GM12878 (cell line): ENCODE results near the gene MND1. TPM values are rescaled to one million over a fixed set of nuclear protein-coding genes. Genes with fewer than 3 reads are reported as not detected.

ENCODE experiments used
- ATAC-seq: fragments of 200-7000 bp; cut with Tn5 transposase; 3 replicates; pipeline ENCODE4 v1.9.1; 2020; ENCODE audit warnings: mild to moderate bottlenecking, moderate library complexity
- BruUV-seq: library from RNA; stranded (reverse); fragments of 400-500 nt; replicated peaks from 2 replicates; lab custom pipeline; 2021; lab: Mats Ljungman, UMichigan
- CTCF ChIA-PET: fragments of 300-600 bp; sonication (Branson Sonifier 250); formaldehyde crosslinking; extraction: SDS; loops from one replicate; lab custom pipeline; 2021; ENCODE audit warnings: inconsistent platforms; lab: Yijun Ruan, JAX
- POLR2A ChIA-PET: fragments of 350-600 bp; formaldehyde crosslinking; extraction: SDS; loops from one replicate; lab custom pipeline; 2021; ENCODE audit warnings: inconsistent platforms; lab: Charles Lee
- RAD21 ChIA-PET: fragments of 300-600 bp; sonication (Branson Sonifier 250); formaldehyde crosslinking; loops from one replicate; lab custom pipeline; 2023; ENCODE audit warnings: antibody characterized with exemption; ENCODE audit not compliant: unreplicated experiment; lab: Charles Lee
- SMC1A ChIA-PET: fragments of 300-600 bp; sonication (Branson Sonifier 250); formaldehyde crosslinking; loops from one replicate; lab custom pipeline; 2023; ENCODE audit not compliant: unreplicated experiment, uncharacterized antibody; lab: Charles Lee
- DNase-seq: peaks from one replicate; pipeline ENCODE4 v3.0.0-alpha.2; 2011; ENCODE audit warnings: low read depth, low spot score
- FAIRE-seq: peaks from 3 replicates; lab custom pipeline; 2011; peaks lifted over from hg19 to GRCh38; lab: Jason Lieb, UNC
- H2AFZ ChIP-seq: 2 replicates; pipeline ENCODE4 v1.6.0; 2011; ENCODE audit warnings: low read depth, low read length, control low read depth; ENCODE audit not compliant: control insufficient read depth
- H3K27ac ChIP-seq: 2 replicates; pipeline ENCODE4 v1.5.1; 2011; ENCODE audit warnings: control low read depth; ENCODE audit not compliant: control insufficient read depth, insufficient read depth
- H3K27me3 ChIP-seq, 2 experiments: replicated peaks in 1 of 2; 2 replicates each; pipeline versions ENCODE4 v1.6.0 to v1.6.1; 2011; ENCODE audit warnings: low read length in 1 of 2; ENCODE audit not compliant: control insufficient read depth in 2 of 2, insufficient read depth in 2 of 2
- H3K36me3 ChIP-seq, 2 experiments: 2 replicates each; pipeline ENCODE4 v1.5.1; 2011; ENCODE audit warnings: low read length in 1 of 2; ENCODE audit not compliant: control insufficient read depth in 2 of 2, insufficient read depth in 2 of 2
- H3K4me1 ChIP-seq: 2 replicates; pipeline ENCODE4 v1.6.1; 2011; ENCODE audit warnings: mild to moderate bottlenecking, low read length, moderate library complexity, mixed read lengths; ENCODE audit not compliant: control insufficient read depth, insufficient read depth
- H3K4me2 ChIP-seq: 2 replicates; pipeline ENCODE4 v1.6.0; 2011; ENCODE audit warnings: control low read depth; ENCODE audit not compliant: control insufficient read depth, insufficient read depth
- H3K4me3 ChIP-seq: fragments of 200-600 bp; sonication (generic); 2 replicates; pipeline ENCODE4 v1.5.1; 2016
- H3K79me2 ChIP-seq: 2 replicates; pipeline ENCODE4 v1.6.0; 2011; ENCODE audit warnings: low read length; ENCODE audit not compliant: control insufficient read depth, insufficient read depth
- H3K9ac ChIP-seq: 2 replicates; pipeline ENCODE4 v1.8.0; 2011; ENCODE audit warnings: low read length, control low read depth, mixed read lengths; ENCODE audit not compliant: control insufficient read depth, insufficient read depth
- H3K9me3 ChIP-seq: replicated peaks from 3 replicates; pipeline ENCODE4 v1.5.1; 2011; ENCODE audit warnings: mild to moderate bottlenecking, low read length; ENCODE audit not compliant: control insufficient read depth, insufficient read depth
- H4K20me1 ChIP-seq: 2 replicates; pipeline ENCODE4 v1.6.0; 2011; ENCODE audit not compliant: control insufficient read depth, insufficient read depth
- FOXM1 ChIP-seq: IDR thresholded peaks from 2 replicates; pipeline ENCODE4 v1.6.1; 2012; ENCODE audit warnings: low read depth, mild to moderate bottlenecking, inconsistent platforms, low read length, moderate library complexity
- SIX5 ChIP-seq: IDR thresholded peaks from 2 replicates; pipeline ENCODE4 v1.6.1; 2011; ENCODE audit warnings: mild to moderate bottlenecking, low read depth, low read length, moderate library complexity; ENCODE audit not compliant: severe bottlenecking
- SMAD1 ChIP-seq: fragments of 450-650 bp; IDR thresholded peaks from 2 replicates; pipeline ENCODE4 v1.6.1; 2018; ENCODE audit warnings: mild to moderate bottlenecking, low read depth; ENCODE audit not compliant: partially characterized antibody
- TAF1 ChIP-seq: IDR thresholded peaks from 2 replicates; pipeline ENCODE4 v1.6.1; 2011; ENCODE audit warnings: mild to moderate bottlenecking, low read depth, low read length, borderline replicate concordance
- WGBS: methylation state at CpG from one replicate; pipeline ENCODE4 v1.1.6; 2016; ENCODE audit warnings: low lambda C conversion rate; ENCODE audit not compliant: insufficient replicate concordance, insufficient coverage; ENCODE audit errors: missing lambda C conversion rate; 5-methylcytosine and 5-hydroxymethylcytosine counted together
- in situ Hi-C: fragments of 300-500 bp; cut with MboI; formaldehyde crosslinking; loops from 9 replicates; pipeline ENCODE4 v1.14.3; 2018; ENCODE audit warnings: mixed read lengths
- intact Hi-C: fragments of 100-400 bp; cut with micrococcal nuclease; formaldehyde crosslinking; loops from one replicate; pipeline ENCODE4 v1.14.2; 2022; ENCODE audit not compliant: unreplicated experiment
- polyA plus RNA-seq, 11 experiments: library from polyadenylated mRNA; depleted of rRNA in 4 of 11; unstranded in 6 of 11; stranded (reverse) in 5 of 11; fragments of >200 nt; fragmentation: Nextera tagmentation in 4 of 11; fragmentation: Illumina TruSeq in 1 of 11; extraction: Ambion mirVana in 4 of 11; extraction: Trizol in 1 of 11; gene quantifications; 1 replicate in 1 of 11; 2 replicates in 10 of 11; pipeline versions ENCODE4 v1.2.1 to v1.2.3, GENCODE V29; 2011 to 2016; ENCODE audit warnings: inconsistent platforms in 2 of 11, missing spikeins in 2 of 11, low read depth in 1 of 11
- total RNA-seq, 4 experiments: library from RNA; depleted of rRNA in 3 of 4; stranded (reverse); fragments of >200 nt in 3 of 4; fragmentation: Illumina TruSeq in 1 of 4; extraction: Trizol in 1 of 4; gene quantifications; 2 replicates each; pipeline versions ENCODE4 v1.2.1 to v1.2.3, GENCODE V29; 2013 to 2021

The MND1 gene
- total and polyA plus RNA-seq, 10 of the 15 experiments (the other 5 are each of a cell fraction or from before 2014, with no cell fraction given): 17.7 to 58.1 (median 47.3) TPM

DNA sequence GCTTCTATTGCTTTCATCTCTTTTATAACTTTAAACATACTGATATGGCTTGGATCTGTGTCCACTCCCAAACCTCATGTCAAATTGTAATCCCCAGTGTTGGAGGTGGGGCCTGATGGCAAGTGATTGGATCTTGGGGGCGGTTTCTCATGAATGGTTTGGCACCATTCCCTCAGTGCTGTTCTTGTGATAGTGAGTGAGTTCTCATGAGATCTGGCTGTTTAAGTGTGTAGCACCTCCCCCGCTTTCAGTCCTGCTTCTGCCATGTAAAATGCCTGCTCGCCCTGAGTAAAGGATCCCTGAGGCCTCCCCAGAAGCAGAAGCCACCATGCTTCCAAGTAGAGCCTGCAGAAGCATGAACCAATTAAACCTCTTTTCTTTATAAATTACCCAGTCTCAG, 17.7 kb downstream of the MND1 start:
- DNase-seq: no peak
- Histone ChIP-seq H2AFZ (no peak overlapping the region), H3K4me3 (no peak overlapping the region), H3K4me1 (peaks cover 3% of the 10 kb centered on the region), H4K20me1 (no peaks in the 10 kb centered on the region), H3K79me2 (no peaks in the 10 kb centered on the region; the same call in 1 of the 2 replicates), H3K27me3 (no peaks in the 10 kb centered on the region), H3K9me3 (no peaks in the 10 kb centered on the region), H3K36me3 (peaks cover 2 to 9% of the 10 kb centered on the region in 2 experiments; a peak in 2 of 4 replicates), H3K4me2 (no peak overlapping the region), H3K9ac (no peak overlapping the region), H3K27ac (no peak overlapping the region)
- SMC1A ChIA-PET: interaction anchor here (1.1 to 1.4 kb wide), 2 partner anchors 16 to 28 kb away, joined by 4 to 5 read pairs; no protein-coding TSS in a partner anchor
- no peak for ATAC-seq
- intact Hi-C loops (no loop called here), in situ Hi-C loops (no loop called here)
- WGBS: 100% methylated on average over 3 of the region's 3 CpGs
- no TSS peak for BruUV-seq
- CTCF ChIA-PET: interaction anchor here (0.6 to 1.3 kb wide), 2 partner anchors 11 to 16 kb away, joined by 3 read pairs; no protein-coding TSS in a partner anchor
- FAIRE-seq: no peak
- POLR2A ChIA-PET: interaction anchor here (0.8 kb wide), 1 partner anchor 12 kb away, joined by 4 read pairs; no protein-coding TSS in a partner anchor
- RAD21 ChIA-PET: no interaction called here
- no peak for TF ChIP-seq SMAD1

DNA sequence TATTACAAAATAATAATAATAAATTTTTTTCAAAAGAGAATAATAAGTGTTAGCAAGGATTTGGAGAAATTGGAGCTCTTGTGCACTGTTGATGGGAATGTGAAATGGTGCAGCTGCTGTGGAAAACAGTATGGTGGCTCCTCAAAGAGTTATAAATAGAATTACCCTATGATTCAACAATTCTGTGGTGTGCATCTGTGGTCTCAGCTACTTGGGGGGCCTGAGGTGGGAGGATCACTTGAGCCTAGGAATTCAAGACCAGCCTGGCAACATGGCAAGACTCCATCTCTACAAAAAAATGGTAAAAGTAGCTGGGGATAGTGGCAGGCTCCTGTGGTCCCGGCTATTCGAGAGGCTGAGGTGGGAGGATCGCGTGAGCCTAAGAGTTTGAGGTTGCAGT, 19.6 kb downstream of the MND1 start:
- no TSS peak for BruUV-seq
- SMC1A ChIA-PET: interaction anchor here (0.6 to 2.2 kb wide), 7 partner anchors 9 to 279 kb away, joined by 3 to 7 read pairs (median 4); no protein-coding TSS in a partner anchor
- peaks cover 2 to 7% of the 10 kb centered on the region in 2 experiments; a peak in 2 of 4 replicates for H3K36me3 ChIP-seq

More for the DNA sequence above, 19.6 kb downstream of the MND1 start:
- Histone ChIP-seq H3K4me1 (no peaks in the 10 kb centered on the region), H4K20me1 (no peaks in the 10 kb centered on the region), H3K4me3 (no peak overlapping the region)
- FAIRE-seq: no peak
- POLR2A ChIA-PET: interaction anchor here (0.6 to 0.9 kb wide), 2 partner anchors 9 to 15 kb away, joined by 3 to 7 read pairs; no protein-coding TSS in a partner anchor
- no peak for TF ChIP-seq FOXM1
- no peak for TF ChIP-seq SIX5
- no peak for TF ChIP-seq TAF1
- TF ChIP-seq, all 136 proteins: peak for 0
- RAD21 ChIA-PET: interaction anchor here (1.6 kb wide), 1 partner anchor 279 kb away, joined by 3 read pairs; no protein-coding TSS in a partner anchor
- Histone ChIP-seq H3K9ac (no peak overlapping the region), H2AFZ (no peak overlapping the region), H3K4me2 (no peak overlapping the region), H3K27ac (no peak overlapping the region), H3K79me2 (no peaks in the 10 kb centered on the region), H3K27me3 (no peaks in the 10 kb centered on the region), H3K9me3 (no peaks in the 10 kb centered on the region)
- ATAC-seq (no peak), DNase-seq (no peak)
- WGBS: 95% methylated on average over 4 of the region's 4 CpGs
- intact Hi-C loops (no loop called here), in situ Hi-C loops (no loop called here)
- CTCF ChIA-PET: interaction anchor here (1.0 kb wide), 2 partner anchors 12 to 29 kb away, joined by 3 read pairs; no protein-coding TSS in a partner anchor
